Karpas-422 (cell line): Measurements from ENCODE around the gene TSHZ2. TPM values are rescaled to one million over a fixed set of nuclear protein-coding genes. Genes with fewer than 3 reads are reported as not detected.

Source experiments
- DNase-seq: peaks from one replicate; pipeline ENCODE4 v3.0.0-alpha.2; 2015
- H2AFZ ChIP-seq: fragments of 200-600 bp; sonication (generic); 2 replicates; pipeline ENCODE4 v1.6.1; 2014; ENCODE audit warnings: antibody characterized with exemption, low read length, mixed read lengths
- H3K27ac ChIP-seq: fragments of 200-600 bp; sonication (generic); 2 replicates; pipeline ENCODE4 v1.5.1; 2014; ENCODE audit warnings: mild to moderate bottlenecking, low read length, moderate library complexity
- H3K27me3 ChIP-seq: fragments of 200-600 bp; sonication (generic); 2 replicates; pipeline ENCODE4 v1.6.1; 2014; ENCODE audit warnings: low read length, mixed read lengths
- H3K36me3 ChIP-seq: fragments of 200-600 bp; sonication (generic); 2 replicates; pipeline ENCODE4 v1.6.1; 2014; ENCODE audit warnings: low read length, mixed read lengths; ENCODE audit not compliant: insufficient read depth
- H3K4me1 ChIP-seq: fragments of 200-600 bp; sonication (generic); 2 replicates; pipeline ENCODE4 v1.6.1; 2014; ENCODE audit warnings: mild to moderate bottlenecking, low read length, mixed read lengths
- H3K4me2 ChIP-seq: fragments of 200-600 bp; sonication (generic); 2 replicates; pipeline ENCODE4 v1.6.1; 2014; ENCODE audit warnings: low read length, low read depth, mild to moderate bottlenecking; ENCODE audit not compliant: poor library complexity, severe bottlenecking
- H3K4me3 ChIP-seq: fragments of 200-600 bp; sonication (generic); 2 replicates; pipeline ENCODE4 v1.5.1; 2014; ENCODE audit warnings: mild to moderate bottlenecking, antibody characterized with exemption, low read length, mixed read lengths
- H3K79me2 ChIP-seq: fragments of 200-600 bp; sonication (generic); 2 replicates; pipeline ENCODE4 v1.6.1; 2014; ENCODE audit warnings: mild to moderate bottlenecking, low read length, mixed read lengths
- H3K9ac ChIP-seq: fragments of 200-600 bp; sonication (generic); 2 replicates; pipeline ENCODE4 v1.6.0; 2014; ENCODE audit warnings: low read length
- H3K9me2 ChIP-seq: fragments of 200-600 bp; sonication (generic), shearing (Covaris generic); replicated peaks from 2 replicates; pipeline ENCODE4 v1.6.0; 2014; ENCODE audit warnings: mild to moderate bottlenecking, low read length, moderate library complexity; ENCODE audit not compliant: insufficient read depth
- H3K9me3 ChIP-seq: fragments of 300-700, 200-600 bp; sonication (generic); 2 replicates; pipeline ENCODE4 v1.6.1; 2014; ENCODE audit warnings: low read length, mixed read lengths
- H4K20me1 ChIP-seq: fragments of 200-600 bp; sonication (generic); 2 replicates; pipeline ENCODE4 v1.6.1; 2014; ENCODE audit warnings: mild to moderate bottlenecking, antibody characterized with exemption, low read length, low read depth; ENCODE audit not compliant: insufficient read depth
- total RNA-seq: library from RNA; depleted of rRNA; stranded (reverse); fragments of >200 nt; shearing (Covaris generic); gene quantifications from 2 replicates; pipeline ENCODE4 v1.2.3, GENCODE V29; 2014; ENCODE audit warnings: low replicate concordance

The TSHZ2 gene
- total RNA-seq, 1 experiment from 2014 or later, result not detected

- no peaks in the 10 kb centered on the region for H3K27me3 ChIP-seq
- H3K36me3 ChIP-seq, result no peaks in the 10 kb centered on the region
- H3K4me3 ChIP-seq, result no peak overlapping the region
- H2AFZ ChIP-seq, result no peak overlapping the region
- no peaks in the 10 kb centered on the region for H3K9me2 ChIP-seq
- H4K20me1 ChIP-seq, result no peaks in the 10 kb centered on the region
- no peaks in the 10 kb centered on the region for H3K4me1 ChIP-seq
- no peak for DNase-seq
- no peak overlapping the region for H3K27ac ChIP-seq
- H3K79me2 ChIP-seq, result no peaks in the 10 kb centered on the region
- no peak overlapping the region for H3K4me2 ChIP-seq
- no peaks in the 10 kb centered on the region for H3K9me3 ChIP-seq
- no peak overlapping the region for H3K9ac ChIP-seq
Measured at GRCh38 chr20:53133125-53133524, 161.0 kb downstream of the TSHZ2 start.

- Histone ChIP-seq H3K9ac (no peak overlapping the region), H3K4me2 (no peak overlapping the region), H3K79me2 (no peaks in the 10 kb centered on the region), H3K4me3 (no peak overlapping the region), H3K9me3 (no peaks in the 10 kb centered on the region), H3K27ac (no peak overlapping the region), H3K4me1 (no peaks in the 10 kb centered on the region), H3K36me3 (no peaks in the 10 kb centered on the region), H3K27me3 (no peaks in the 10 kb centered on the region), H4K20me1 (no peaks in the 10 kb centered on the region), H3K9me2 (no peaks in the 10 kb centered on the region), H2AFZ (no peak overlapping the region)
- no peak for DNase-seq
Measured at GRCh38 chr20:53133628-53134027, 161.5 kb downstream of the TSHZ2 start.

GRCh38 chr20:53136473-53136872 is 164.3 kb downstream of the TSHZ2 start:
- H3K9me2 ChIP-seq, result no peaks in the 10 kb centered on the region
- H3K4me1 ChIP-seq, result no peaks in the 10 kb centered on the region
- no peak overlapping the region for H2AFZ ChIP-seq
- H3K36me3 ChIP-seq, result no peaks in the 10 kb centered on the region
- H3K9ac ChIP-seq, result no peak overlapping the region
- H4K20me1 ChIP-seq, result no peaks in the 10 kb centered on the region
- no peaks in the 10 kb centered on the region for H3K27me3 ChIP-seq
- no peak overlapping the region for H3K4me2 ChIP-seq
- no peak overlapping the region for H3K27ac ChIP-seq
- no peaks in the 10 kb centered on the region for H3K79me2 ChIP-seq
- DNase-seq, result no peak
- H3K4me3 ChIP-seq, result no peak overlapping the region
- H3K9me3 ChIP-seq, result 0 out of 2 replicates have a peak, but pooled peaks cover 3% of the 10 kb centered on the region

DNA sequence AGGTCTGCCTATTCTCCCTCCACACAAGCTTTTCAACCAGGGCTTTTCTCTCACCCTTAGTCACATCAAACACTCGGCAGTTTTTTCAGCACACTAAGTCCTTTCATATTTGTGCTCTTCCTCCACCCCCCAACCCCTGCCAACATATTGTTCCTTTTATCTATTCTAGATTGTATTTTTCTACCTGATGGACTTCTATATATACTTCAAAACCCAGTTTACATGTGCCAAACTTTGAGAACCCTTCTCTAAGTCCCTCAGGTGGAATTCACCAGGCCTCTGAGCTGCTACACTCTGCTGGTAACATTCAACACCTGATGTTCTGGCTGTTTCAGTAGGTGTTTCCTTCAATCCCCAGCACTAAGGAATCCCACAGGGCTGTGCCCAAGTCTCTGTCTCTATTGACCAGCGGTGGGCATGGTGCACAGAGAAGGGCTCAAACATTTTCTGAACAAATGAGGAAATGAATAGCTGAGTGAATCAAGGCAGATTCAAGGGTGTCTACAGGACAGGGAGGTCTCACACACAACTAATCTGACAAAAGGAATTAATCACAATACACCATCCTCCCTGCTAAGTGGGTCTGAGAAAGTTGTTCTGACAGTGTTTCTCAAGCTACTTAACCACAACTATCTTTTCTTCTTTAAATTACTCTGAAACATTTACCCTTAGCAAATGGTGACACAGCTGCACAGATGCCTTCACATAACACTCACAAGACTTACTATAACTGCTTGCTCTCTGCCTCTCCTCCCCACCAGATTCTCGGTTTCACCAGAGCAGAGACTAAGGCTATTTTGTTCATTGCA is 166.5 kb downstream of the TSHZ2 start:
- Histone ChIP-seq H3K27me3 (no peaks in the 10 kb centered on the region), H4K20me1 (no peaks in the 10 kb centered on the region), H3K9me3 (peaks cover 14% of the 10 kb centered on the region; the same call in 1 of the 2 replicates), H3K4me1 (no peaks in the 10 kb centered on the region), H3K4me2 (no peak overlapping the region), H2AFZ (no peak overlapping the region), H3K27ac (no peak overlapping the region), H3K36me3 (no peaks in the 10 kb centered on the region), H3K9me2 (no peaks in the 10 kb centered on the region), H3K4me3 (no peak overlapping the region), H3K79me2 (no peaks in the 10 kb centered on the region), H3K9ac (no peak overlapping the region)
- DNase-seq, result no peak

GRCh38 chr20:53141201-53142050 is 169.3 kb downstream of the TSHZ2 start:
- Histone ChIP-seq H3K9me2 (no peaks in the 10 kb centered on the region), H3K9me3 (peaks cover 18% of the 10 kb centered on the region; the same call in 1 of the 2 replicates), H3K27ac (no peak overlapping the region), H4K20me1 (no peaks in the 10 kb centered on the region), H3K4me2 (no peak overlapping the region), H3K27me3 (no peaks in the 10 kb centered on the region), H3K9ac (no peak overlapping the region), H3K4me3 (no peak overlapping the region), H2AFZ (no peak overlapping the region), H3K4me1 (no peaks in the 10 kb centered on the region), H3K36me3 (no peaks in the 10 kb centered on the region), H3K79me2 (no peaks in the 10 kb centered on the region)
- no peak for DNase-seq

GRCh38 chr20:53142225-53143127 is 170.3 kb downstream of the TSHZ2 start:
- Histone ChIP-seq H3K9me2 (no peaks in the 10 kb centered on the region), H3K27ac (no peak overlapping the region), H3K9ac (no peak overlapping the region), H3K79me2 (no peaks in the 10 kb centered on the region), H4K20me1 (no peaks in the 10 kb centered on the region), H3K4me1 (no peaks in the 10 kb centered on the region), H3K9me3 (peaks cover 18% of the 10 kb centered on the region; the same call in 1 of the 2 replicates), H3K4me2 (no peak overlapping the region), H3K4me3 (no peak overlapping the region), H2AFZ (no peak overlapping the region), H3K27me3 (no peaks in the 10 kb centered on the region), H3K36me3 (no peaks in the 10 kb centered on the region)
- DNase-seq, result no peak

DNA sequence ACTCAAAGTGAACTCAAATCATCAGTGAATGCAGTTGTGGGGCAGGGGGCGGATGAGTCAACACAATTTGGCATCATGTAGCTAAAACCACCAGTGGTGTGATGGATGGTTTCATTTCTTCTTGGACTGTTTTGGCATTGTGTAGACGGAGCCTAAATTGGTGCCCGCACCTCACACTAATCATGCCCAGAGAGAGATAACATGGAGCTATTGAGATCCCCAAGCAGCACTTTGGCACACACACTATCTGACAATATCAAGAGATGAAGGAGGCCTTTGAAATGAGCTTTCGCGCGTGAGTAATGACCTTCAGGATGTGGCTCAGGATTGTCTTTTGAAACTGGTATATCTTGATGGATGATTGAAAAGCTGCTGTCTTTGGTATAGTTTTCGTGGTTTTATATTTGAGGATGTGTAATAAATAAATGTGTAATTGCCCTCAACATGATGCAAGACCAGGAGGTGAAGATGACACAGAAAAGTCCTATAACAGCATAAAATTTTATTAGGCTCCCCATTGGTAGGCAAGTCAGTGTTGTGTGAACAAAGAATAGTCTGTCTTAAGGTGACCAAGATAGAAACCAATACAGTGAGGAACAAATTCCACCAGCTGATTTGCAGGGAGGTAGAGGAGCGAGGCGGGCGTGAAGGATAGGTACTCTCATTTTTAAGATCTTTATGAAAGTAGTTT is 174.2 kb downstream of the TSHZ2 start:
- H3K27me3 ChIP-seq, result no peaks in the 10 kb centered on the region
- no peaks in the 10 kb centered on the region for H3K36me3 ChIP-seq
- DNase-seq, result no peak
- no peak overlapping the region for H2AFZ ChIP-seq
- H3K4me1 ChIP-seq, result no peaks in the 10 kb centered on the region
- no peak overlapping the region for H3K4me3 ChIP-seq
- H3K4me2 ChIP-seq, result no peak overlapping the region
- no peaks in the 10 kb centered on the region for H3K9me2 ChIP-seq
- H4K20me1 ChIP-seq, result no peaks in the 10 kb centered on the region
- peaks cover 16% of the 10 kb centered on the region; the same call in 1 of the 2 replicates for H3K9me3 ChIP-seq
- no peak overlapping the region for H3K27ac ChIP-seq
- H3K9ac ChIP-seq, result no peak overlapping the region
- H3K79me2 ChIP-seq, result no peaks in the 10 kb centered on the region
